IPS DF 6.9 (cell line): Measurements from ENCODE around the gene BCAS3.
"Not testable (repeated sequence)": the region's sequence is repeated elsewhere in the genome, so short reads cannot be mapped to it uniquely, and the experiment has no call there.

Experiments
- DNase-seq: peaks from one replicate; pipeline ENCODE4 v3.0.0-alpha.2; 2013; ENCODE audit warnings: low read depth, low spot score
- H3K27ac ChIP-seq: one replicate; pipeline ENCODE4 v1.5.1; 2013; ENCODE audit warnings: low read length, control low read depth
- H3K27me3 ChIP-seq: 2 replicates; pipeline ENCODE4 v1.6.1; 2013; ENCODE audit warnings: mild to moderate bottlenecking, low read length; ENCODE audit not compliant: control insufficient read depth, insufficient read depth
- H3K36me3 ChIP-seq: 2 replicates; pipeline ENCODE4 v1.6.1; 2013; ENCODE audit warnings: low read length; ENCODE audit not compliant: control insufficient read depth, insufficient read depth
- H3K4me1 ChIP-seq: 2 replicates; pipeline ENCODE4 v1.6.1; 2013; ENCODE audit warnings: low read length; ENCODE audit not compliant: control insufficient read depth, insufficient read depth
- H3K4me3 ChIP-seq: 2 replicates; pipeline ENCODE4 v1.5.1; 2013; ENCODE audit warnings: mild to moderate bottlenecking, low read length
- H3K9me3 ChIP-seq: 2 replicates; pipeline ENCODE4 v1.6.1; 2013; ENCODE audit warnings: low read length, inconsistent platforms; ENCODE audit not compliant: control insufficient read depth, insufficient read depth
- WGBS: extraction: QIAGEN DNeasy Blood & Tissue Kit; methylation state at CpG from one replicate; pipeline ENCODE4 v1.1.7; 2013; ENCODE audit warnings: mixed read lengths, missing lambda C conversion rate; ENCODE audit not compliant: insufficient read length, insufficient coverage; 5-methylcytosine and 5-hydroxymethylcytosine counted together

Gene BCAS3

GRCh38 chr17:60814941-60815340, 137.3 kb downstream of the BCAS3 start:
- WGBS = no CpG with 5 or more reads among the region's 2 CpGs
- not testable (repeated sequence) for H3K36me3 ChIP-seq, H3K4me1 ChIP-seq, DNase-seq, H3K9me3 ChIP-seq, H3K4me3 ChIP-seq, H3K27ac ChIP-seq, H3K27me3 ChIP-seq

GRCh38 chr17:60817192-60817591, 139.5 kb downstream of the BCAS3 start:
- WGBS = no CpG with 5 or more reads among the region's 1 CpG
- H3K9me3 ChIP-seq = no peaks in the 10 kb centered on the region
- no peaks in the 10 kb centered on the region; the same call in 1 of the 2 replicates for H3K4me1 ChIP-seq
- no peak for DNase-seq
- H3K27ac ChIP-seq = no peak overlapping the region
- H3K4me3 ChIP-seq = no peak overlapping the region
- H3K36me3 ChIP-seq = no peaks in the 10 kb centered on the region
- H3K27me3 ChIP-seq = no peaks in the 10 kb centered on the region

GRCh38 chr17:60819447-60820130, 141.9 kb downstream of the BCAS3 start:
- WGBS = no CpG with 5 or more reads among the region's 4 CpGs
- H3K4me3 ChIP-seq = no peak overlapping the region
- H3K4me1 ChIP-seq = no peaks in the 10 kb centered on the region; the same call in 1 of the 2 replicates
- no peak for DNase-seq
- H3K27me3 ChIP-seq = no peaks in the 10 kb centered on the region
- no peaks in the 10 kb centered on the region for H3K36me3 ChIP-seq
- H3K9me3 ChIP-seq = no peaks in the 10 kb centered on the region
- no peak overlapping the region for H3K27ac ChIP-seq

- 100% methylated on average over 1 of the region's 5 CpGs for WGBS
- H3K4me1 ChIP-seq = no peaks in the 10 kb centered on the region; the same call in 1 of the 2 replicates
Measured at GRCh38 chr17:60823515-60823914, 145.9 kb downstream of the BCAS3 start.

GRCh38 chr17:60825351-60825750, 147.7 kb downstream of the BCAS3 start:
- Histone ChIP-seq H3K36me3 (no peaks in the 10 kb centered on the region), H3K4me1 (no peaks in the 10 kb centered on the region), H3K9me3 (no peaks in the 10 kb centered on the region), H3K27me3 (no peaks in the 10 kb centered on the region), H3K4me3 (no peak overlapping the region), H3K27ac (no peak overlapping the region)
- DNase-seq = no peak
- WGBS = no CpG with 5 or more reads among the region's 1 CpG

More at GRCh38 chr17:60823515-60823914, 145.9 kb downstream of the BCAS3 start:
- H3K27ac ChIP-seq = no peak overlapping the region
- no peak overlapping the region for H3K4me3 ChIP-seq
- no peaks in the 10 kb centered on the region for H3K9me3 ChIP-seq
- no peak for DNase-seq
- H3K36me3 ChIP-seq = no peaks in the 10 kb centered on the region
- no peaks in the 10 kb centered on the region for H3K27me3 ChIP-seq

GRCh38 chr17:60827943-60828342, 150.3 kb downstream of the BCAS3 start:
- H3K4me3 ChIP-seq = no peak overlapping the region
- no peaks in the 10 kb centered on the region for H3K4me1 ChIP-seq
- H3K27ac ChIP-seq = no peak overlapping the region
- DNase-seq = no peak
- no peaks in the 10 kb centered on the region for H3K9me3 ChIP-seq
- H3K27me3 ChIP-seq = no peaks in the 10 kb centered on the region
- H3K36me3 ChIP-seq = no peaks in the 10 kb centered on the region

- Histone ChIP-seq H3K27ac (no peak overlapping the region), H3K36me3 (no peaks in the 10 kb centered on the region), H3K9me3 (no peaks in the 10 kb centered on the region), H3K27me3 (no peaks in the 10 kb centered on the region), H3K4me1 (no peaks in the 10 kb centered on the region), H3K4me3 (no peak overlapping the region)
- WGBS = no CpG with 5 or more reads among the region's 2 CpGs
- no peak for DNase-seq
Measured at GRCh38 chr17:60832151-60832585, 154.5 kb downstream of the BCAS3 start.

- Histone ChIP-seq H3K27ac (no peak overlapping the region), H3K4me1 (no peaks in the 10 kb centered on the region)
- no peak for DNase-seq
Measured at GRCh38 chr17:60832631-60833030, 155.0 kb downstream of the BCAS3 start.

GRCh38 chr17:60840456-60840855, 162.8 kb downstream of the BCAS3 start:
- Histone ChIP-seq H3K4me1 (no peaks in the 10 kb centered on the region), H3K27ac (no peak overlapping the region), H3K9me3 (no peaks in the 10 kb centered on the region), H3K4me3 (no peak overlapping the region), H3K36me3 (no peaks in the 10 kb centered on the region), H3K27me3 (no peaks in the 10 kb centered on the region)
- DNase-seq = no peak
- no CpG with 5 or more reads among the region's 3 CpGs for WGBS

More at GRCh38 chr17:60832631-60833030, 155.0 kb downstream of the BCAS3 start:
- H3K36me3 ChIP-seq = no peaks in the 10 kb centered on the region
- H3K9me3 ChIP-seq = no peaks in the 10 kb centered on the region
- H3K27me3 ChIP-seq = no peaks in the 10 kb centered on the region
- no peak overlapping the region for H3K4me3 ChIP-seq

GRCh38 chr17:60845012-60845411, 167.4 kb downstream of the BCAS3 start:
- DNase-seq = no peak
- no peaks in the 10 kb centered on the region for H3K9me3 ChIP-seq
- H3K36me3 ChIP-seq = no peaks in the 10 kb centered on the region
- no peak overlapping the region for H3K4me3 ChIP-seq
- no CpG with 5 or more reads among the region's 6 CpGs for WGBS
- H3K27me3 ChIP-seq = no peaks in the 10 kb centered on the region
- H3K27ac ChIP-seq = no peak overlapping the region
- H3K4me1 ChIP-seq = no peaks in the 10 kb centered on the region

- H3K9me3 ChIP-seq = no peaks in the 10 kb centered on the region
- no peak overlapping the region for H3K4me3 ChIP-seq
- H3K4me1 ChIP-seq = no peaks in the 10 kb centered on the region
- WGBS = no CpG with 5 or more reads among the region's 1 CpG
- no peaks in the 10 kb centered on the region for H3K36me3 ChIP-seq
- no peaks in the 10 kb centered on the region for H3K27me3 ChIP-seq
- DNase-seq = no peak
- no peak overlapping the region for H3K27ac ChIP-seq
Measured at GRCh38 chr17:60846175-60846574, 168.5 kb downstream of the BCAS3 start.
